Measurements from ENCODE around the gene SCARB1.

SCARB1 gene

DNA sequence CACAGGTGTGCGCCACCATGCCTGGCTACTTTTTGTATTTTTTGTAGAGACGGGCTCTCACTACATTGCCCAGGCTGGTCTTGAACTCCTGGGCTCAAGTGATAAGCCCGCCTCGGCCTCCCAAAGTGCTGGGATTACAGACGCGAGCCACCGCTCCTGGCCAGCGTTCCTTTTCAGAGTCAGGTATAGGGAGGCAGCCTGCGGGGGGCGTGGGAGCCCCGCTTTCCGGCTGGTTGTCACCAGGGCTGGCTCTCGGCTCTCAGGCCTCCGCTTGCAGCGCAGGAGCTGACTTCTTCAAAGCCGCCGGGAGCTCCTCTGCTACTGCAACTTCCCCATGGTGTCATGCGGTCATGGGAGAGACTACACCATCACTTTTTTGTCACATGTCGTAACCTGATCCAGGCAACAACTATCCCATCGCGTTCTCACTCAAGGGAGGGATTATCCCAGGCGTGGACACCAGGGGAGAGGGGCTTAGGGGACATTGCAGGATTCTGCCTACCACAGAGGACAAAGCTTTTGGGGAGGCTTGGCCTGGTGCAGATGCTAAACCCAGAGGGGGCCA lies 129.4 kb downstream of the SCARB1 start:
- no peak for DNase-seq (ENCODE audit: low read depth in 1 of 2, low spot score in 1 of 2)

DNA sequence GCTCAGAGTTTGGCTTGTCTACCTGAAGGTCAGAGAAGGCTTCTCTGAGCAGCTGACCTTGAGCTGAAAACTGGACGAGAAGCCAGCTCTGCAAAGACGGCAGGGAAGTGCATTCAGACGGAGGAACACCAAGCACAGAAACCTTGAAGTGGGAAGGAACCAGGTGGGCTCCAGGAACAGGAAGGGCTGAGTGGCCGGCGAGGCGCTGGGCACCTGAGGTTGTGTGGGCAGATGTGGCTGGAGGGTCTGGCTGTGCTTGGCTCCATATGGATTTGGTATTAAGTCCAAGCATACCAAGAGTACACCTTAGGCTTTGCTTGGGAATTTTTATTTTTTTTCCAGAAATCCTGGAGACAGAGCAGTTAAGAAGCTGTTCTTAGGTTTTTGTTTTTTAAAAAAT lies 130.6 kb downstream of the SCARB1 start:
- no peak for DNase-seq (ENCODE audit: low read depth in 1 of 2, low spot score in 1 of 2)

DNA sequence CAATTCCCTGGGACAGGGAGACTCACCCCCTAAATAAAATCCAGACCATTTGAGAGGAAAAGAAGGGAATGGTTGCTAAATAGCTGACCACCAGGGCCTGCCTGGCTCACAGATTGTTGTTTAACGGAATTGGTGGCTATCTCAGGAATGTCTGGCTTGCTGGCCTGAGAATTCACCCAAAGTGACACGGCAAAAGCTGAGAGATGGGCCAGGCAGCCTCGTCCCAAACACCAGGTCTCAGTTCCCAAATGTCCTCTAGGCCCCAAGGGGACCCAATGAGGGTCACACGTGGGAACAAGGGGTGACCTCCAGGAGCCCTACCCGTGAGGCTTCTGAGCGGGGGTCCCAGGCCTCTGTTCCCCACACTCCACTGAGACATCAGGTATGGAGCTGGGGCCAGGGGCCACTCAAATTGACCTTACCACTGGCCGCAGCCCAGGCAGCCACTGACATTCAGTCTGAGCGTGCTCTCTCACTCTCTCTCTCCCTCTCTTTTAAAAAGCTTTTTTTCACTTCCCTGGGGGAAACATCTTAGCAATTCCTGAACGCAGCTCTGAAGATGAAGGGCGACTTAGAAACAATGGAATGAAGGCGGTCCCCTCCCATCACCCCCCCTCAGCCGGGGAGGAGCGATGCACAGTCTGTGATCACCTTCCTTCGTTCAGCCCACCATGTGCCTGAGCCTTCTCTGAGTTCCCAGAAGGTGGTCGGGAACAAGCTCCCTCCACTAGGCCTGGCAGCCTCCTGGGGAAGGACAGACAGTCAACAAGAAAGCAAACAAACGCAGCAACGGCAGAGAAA lies 131.2 kb downstream of the SCARB1 start:
- no peak for DNase-seq (ENCODE audit: low read depth in 1 of 2, low spot score in 1 of 2)

DNA sequence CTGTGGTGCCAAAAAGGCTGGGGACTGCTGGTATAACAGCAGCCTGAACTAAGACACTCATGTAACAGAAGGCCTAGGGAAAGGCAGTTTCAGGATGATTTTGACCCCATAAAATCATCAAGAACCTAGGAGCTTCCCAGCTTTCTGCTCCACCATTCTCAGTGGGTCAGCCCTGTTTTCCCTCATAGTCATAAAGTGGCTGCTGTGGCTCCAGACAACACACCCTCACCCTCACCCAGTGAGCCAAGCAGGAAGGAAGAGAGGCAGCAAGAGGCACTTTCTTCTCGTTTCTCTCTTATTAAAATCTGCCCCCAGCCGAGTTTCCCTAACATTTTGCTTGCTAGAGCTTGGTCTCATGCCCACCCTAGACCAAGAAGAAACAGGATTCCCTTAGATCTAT lies 131.8 kb downstream of the SCARB1 start:
- DNase-seq (ENCODE audit: low read depth in 1 of 2, low spot score in 1 of 2) = no peak

DNA sequence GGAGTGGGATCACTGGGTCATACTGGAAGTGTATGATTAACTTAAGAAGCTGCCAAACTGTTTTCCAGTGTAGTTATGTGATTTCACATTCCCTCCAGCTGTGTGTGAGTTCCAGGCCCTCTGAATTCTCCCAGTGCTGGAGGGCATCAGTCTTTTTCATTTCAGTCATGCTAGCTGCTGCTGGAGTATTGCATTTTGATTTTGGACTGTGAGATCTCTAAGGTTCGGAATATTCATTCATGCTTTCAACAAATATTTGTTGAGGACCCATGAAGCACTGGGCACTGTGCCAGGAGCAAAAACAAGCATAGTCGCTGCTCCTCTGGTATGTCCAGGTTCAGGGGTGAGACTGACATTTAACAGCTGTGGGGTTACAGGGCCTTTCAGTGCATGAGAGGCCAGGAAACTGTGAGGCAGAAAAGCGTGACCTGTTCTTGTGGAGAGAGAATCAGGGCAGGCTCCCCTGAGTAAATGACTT lies 133.2 kb downstream of the SCARB1 start:
- DNase-seq (ENCODE audit: low read depth in 1 of 2, low spot score in 1 of 2) = no peak

DNA sequence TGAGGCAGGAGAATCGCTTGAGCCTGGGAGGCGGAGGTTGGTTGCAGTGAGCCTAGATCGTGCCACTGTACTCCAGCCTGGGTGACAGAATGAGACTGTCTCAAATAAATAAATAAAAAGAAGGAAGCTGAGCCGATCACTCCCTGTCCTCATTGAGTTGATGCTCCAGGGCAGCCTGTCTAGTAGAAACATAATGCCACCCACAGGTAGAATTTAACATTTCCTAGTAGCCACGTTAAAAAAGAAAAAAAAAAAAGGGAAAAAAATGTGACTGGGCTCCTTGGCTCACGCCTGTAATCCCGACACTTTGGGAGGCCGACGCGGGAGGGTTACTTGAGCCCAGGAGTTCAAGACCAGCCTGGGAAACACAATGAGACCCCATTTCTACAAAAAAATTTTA lies 135.7 kb downstream of the SCARB1 start:
- no peak for DNase-seq (ENCODE audit: low read depth in 1 of 2, low spot score in 1 of 2)

DNA sequence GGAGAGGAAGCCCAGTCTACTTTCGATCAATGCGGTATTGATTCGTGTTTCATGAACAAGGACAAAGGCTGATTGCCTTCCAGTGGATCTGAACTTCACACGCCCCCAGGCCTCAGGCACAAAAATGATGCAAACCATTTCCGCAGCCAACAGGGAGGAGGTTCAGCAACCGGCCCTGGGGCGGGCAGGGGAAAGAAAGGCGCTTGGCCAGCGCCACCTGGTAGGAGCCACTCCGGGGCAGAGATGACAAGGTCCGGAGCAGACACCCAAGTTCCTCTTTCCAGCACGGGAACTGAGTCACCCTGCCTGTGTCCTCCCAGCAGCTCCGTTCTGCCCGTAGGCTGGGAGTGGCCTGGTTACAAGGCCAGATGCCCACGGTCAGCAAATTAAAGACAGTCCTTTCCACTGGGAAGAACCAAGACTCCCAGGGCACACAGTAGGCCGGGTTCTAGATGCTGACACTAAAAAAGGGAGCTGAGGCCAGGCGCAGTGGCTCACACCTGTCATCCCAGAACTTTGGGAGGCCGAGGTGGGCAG lies 136.3 kb downstream of the SCARB1 start:
- DNase-seq (ENCODE audit: low read depth in 1 of 2, low spot score in 1 of 2) = no peak
